Tibial nerve (tissue), 4 donors: ENCODE data around the gene NBL1.

Experiments
- CTCF ChIP-seq, 5 experiments: fragments of 200-600 bp in 3 of 5; fragments of 450-650 bp in 2 of 5; sonication (generic) in 3 of 5; IDR thresholded peaks; one replicate each; pipeline ENCODE4 v1.5.1; 2016 to 2019; ENCODE audit warnings: antibody characterized with exemption in 5 of 5, mild to moderate bottlenecking in 3 of 5, moderate library complexity in 2 of 5
- EP300 ChIP-seq, 2 donors: sonication (generic); formaldehyde crosslinking; IDR thresholded peaks; one replicate each; pipeline ENCODE4 v1.6.1; 2017; ENCODE audit warnings: antibody characterized with exemption in 2 of 2, mild to moderate bottlenecking in 1 of 2
- POLR2A ChIP-seq, 2 donors: fragments of 450-650 bp; IDR thresholded peaks; one replicate each; pipeline ENCODE4 v1.6.1; 2017; ENCODE audit warnings: antibody characterized with exemption in 2 of 2, mild to moderate bottlenecking in 2 of 2, moderate library complexity in 2 of 2

DNA sequence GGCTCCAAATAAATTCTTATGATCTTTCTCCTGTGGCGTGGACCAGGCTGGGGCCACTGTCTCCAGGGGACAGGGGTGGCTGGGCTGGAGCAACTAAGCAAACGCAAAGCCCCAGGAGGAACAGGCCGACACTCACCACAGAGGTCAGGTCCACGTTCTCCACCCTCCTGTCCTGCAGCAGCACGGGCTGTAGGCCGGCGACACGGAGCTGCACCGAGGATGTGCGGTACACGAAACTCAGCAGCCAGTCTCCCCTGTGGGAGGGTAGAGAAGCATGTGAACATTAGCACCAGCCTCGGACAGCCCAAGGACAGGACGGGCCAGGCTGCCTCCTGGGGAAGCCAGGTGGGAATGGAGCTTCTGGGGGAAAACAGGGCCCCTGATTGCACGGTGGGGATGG is 50.2 kb downstream of the NBL1 start:
- no peak for TF ChIP-seq CTCF (IDR thresholded peaks at IDR 0.05)
- TF ChIP-seq POLR2A (IDR thresholded peaks at IDR 0.05) = no peak
- TF ChIP-seq EP300 (IDR thresholded peaks at IDR 0.05) = no peak
